Body of pancreas (tissue), 4 donors: ENCODE data around the gene DRAP1. TPM values are rescaled to one million over a fixed set of nuclear protein-coding genes. Genes with fewer than 3 reads are reported as not detected.
A peak's percentile ranks its signal among the peaks of the same experiment; 100 is the strongest.

Source experiments
- ATAC-seq: fragments of 150-250 bp; one replicate; pipeline ENCODE4 v1.9.1; 2016
- DNase-seq, 4 donors: peaks; one replicate each; pipeline ENCODE4 v3.0.0-alpha.2; 2019
- H3K27ac ChIP-seq, 4 donors: fragments of 200-600 bp; sonication (generic); 1 replicate in 3 of 4; 2 replicates in 1 of 4; pipeline versions ENCODE4 v1.5.1 to v1.6.1; 2016 to 2019; ENCODE audit warnings: mild to moderate bottlenecking in 1 of 4, mixed read lengths in 1 of 4, moderate library complexity in 1 of 4
- H3K27me3 ChIP-seq, 2 donors: fragments of 200-600 bp; sonication (generic); one replicate each; pipeline ENCODE4 v1.6.0; 2016; ENCODE audit warnings: mild to moderate bottlenecking in 1 of 2
- H3K36me3 ChIP-seq, 2 donors: fragments of 200-600 bp; sonication (generic); replicated peaks in 1 of 2; 2 replicates each; pipeline ENCODE4 v1.5.1; 2016; ENCODE audit warnings: low read depth in 2 of 2; ENCODE audit not compliant: insufficient read depth in 1 of 2
- H3K4me1 ChIP-seq: fragments of 200-600 bp; sonication (generic); one replicate; pipeline ENCODE4 v1.6.0; 2016
- H3K4me3 ChIP-seq, 2 donors: fragments of 200-600 bp; sonication (generic); 1 replicate in 1 of 2; 2 replicates in 1 of 2; pipeline ENCODE4 v1.5.1; 2016 to 2019
- H3K9me3 ChIP-seq, 3 donors: fragments of 200-600 bp; sonication (generic); 1 replicate in 2 of 3; 2 replicates in 1 of 3; pipeline ENCODE4 v1.5.1; 2016
- CTCF ChIP-seq, 7 experiments: fragments of 450-650 bp in 4 of 7; fragments of 200-600 bp in 3 of 7; sonication (generic) in 3 of 7; IDR thresholded peaks; one replicate each; pipeline ENCODE4 v1.5.1; 2016 to 2019; ENCODE audit warnings: antibody characterized with exemption in 7 of 7
- POLR2A ChIP-seq, 3 donors: fragments of 450-650 bp; IDR thresholded peaks; one replicate each; pipeline ENCODE4 v1.6.1; 2016; ENCODE audit warnings: antibody characterized with exemption in 3 of 3, mild to moderate bottlenecking in 2 of 3
- WGBS, 2 donors: methylation state at CpG; one replicate each; pipeline ENCODE4 v1.1.5; 2017; 5-methylcytosine and 5-hydroxymethylcytosine counted together
- intact Hi-C: fragments of 100-400 bp; cut with DNase I; formaldehyde crosslinking; loops from one replicate; pipeline ENCODE4 v1.15.1; 2023
- total RNA-seq, 2 donors: library from RNA; depleted of rRNA; stranded (reverse); fragments of >200 nt; gene quantifications; one replicate each; pipeline ENCODE4 v1.1.0, GENCODE V29; 2016

DRAP1 gene
- total RNA-seq, 2 donors from 2014 or later = 29.6 to 91.6 TPM

DNA sequence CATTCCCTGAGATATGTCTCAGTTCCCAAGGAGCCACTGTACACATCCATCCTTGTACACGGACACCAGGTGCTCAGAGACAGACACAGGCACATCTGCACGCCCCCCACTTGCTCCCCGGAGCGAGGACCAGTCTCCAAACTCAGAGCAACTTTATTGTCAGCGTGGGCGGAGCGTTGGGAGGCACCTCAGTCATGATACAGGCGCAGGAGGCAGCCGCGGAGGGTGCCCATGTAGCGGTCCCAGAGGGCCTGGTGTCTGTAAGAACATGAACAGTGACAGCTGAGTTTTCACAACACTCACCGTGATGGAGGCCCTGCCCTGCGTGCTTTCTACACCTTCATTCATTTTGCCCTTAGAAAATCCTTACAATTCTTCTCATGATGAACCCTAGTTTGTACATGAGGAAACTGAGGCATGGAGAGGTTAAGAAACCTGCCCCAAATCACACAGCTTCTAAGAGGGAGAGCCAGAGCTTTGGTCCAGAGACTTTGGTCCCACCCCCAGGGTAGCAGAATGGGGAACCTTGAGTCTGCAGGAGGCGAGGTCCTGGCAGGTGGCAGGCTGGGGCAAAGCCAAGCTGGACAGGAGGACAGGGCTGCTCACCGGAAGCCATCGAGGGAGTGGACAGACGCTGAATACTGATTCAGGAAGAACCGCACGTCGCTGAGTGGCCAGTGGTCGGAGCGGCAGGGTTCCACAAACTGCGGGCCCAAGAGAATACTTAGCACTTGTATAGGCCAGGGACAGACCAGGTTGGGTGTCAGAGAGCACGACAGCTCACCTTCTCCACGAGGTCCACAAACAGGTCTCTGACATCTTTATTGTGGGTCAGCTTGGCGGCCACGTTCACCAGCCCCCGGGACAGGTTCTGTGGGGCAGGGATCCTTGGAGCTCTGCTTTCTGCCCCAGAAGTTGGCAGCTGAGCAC lies 35.2 kb upstream of the DRAP1 start:
- H3K4me3 ChIP-seq = no peak overlapping the region
- H3K27ac ChIP-seq = no peak overlapping the region
- H3K27me3 ChIP-seq = no peaks in the 10 kb centered on the region
- peaks cover 0 to 7% of the 10 kb centered on the region in 2 donors for H3K36me3 ChIP-seq
- DNase-seq (no peak), ATAC-seq (no peak)
- TF ChIP-seq POLR2A (IDR thresholded peaks at IDR 0.05) (no peak), CTCF (IDR thresholded peaks at IDR 0.05) (no peak)
- intact Hi-C loops = loop anchor here (5.0 kb wide), 1 partner anchor 98 kb away; no protein-coding TSS in a partner anchor
- no peaks in the 10 kb centered on the region for H3K9me3 ChIP-seq
- 74 to 76% methylated on average over 28 of the region's 28 CpGs for WGBS, 2 donors
- H3K4me1 ChIP-seq = peaks cover 21% of the 10 kb centered on the region

DNA sequence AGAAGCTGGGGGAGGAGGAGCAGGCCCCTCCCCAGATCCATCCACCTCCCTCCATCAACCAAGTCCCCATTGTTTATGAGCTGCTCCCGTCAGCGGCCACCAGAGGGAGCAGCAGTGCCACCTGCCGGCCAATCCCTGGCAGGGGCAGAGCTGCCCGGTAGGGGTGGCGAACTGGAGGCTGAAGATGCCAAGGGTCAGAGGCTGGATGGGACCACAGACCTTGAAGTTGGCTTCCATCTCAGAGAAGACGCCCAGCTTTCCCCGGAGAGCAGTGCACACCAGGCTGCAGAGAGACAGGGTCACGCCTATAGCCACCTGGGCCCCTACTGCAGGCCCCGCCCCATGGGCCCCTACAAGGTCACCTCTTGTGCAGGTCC lies 34.5 kb upstream of the DRAP1 start:
- Histone ChIP-seq H3K4me3 (no peak overlapping the region), H3K36me3 (peaks cover 0 to 7% of the 10 kb centered on the region in 2 donors), H3K9me3 (no peaks in the 10 kb centered on the region), H3K4me1 (peaks cover 27% of the 10 kb centered on the region), H3K27me3 (no peaks in the 10 kb centered on the region), H3K27ac (no peak overlapping the region)
- TF ChIP-seq CTCF (IDR thresholded peaks at IDR 0.05) (peak; percentile 97 to 100 (median 99)), POLR2A (IDR thresholded peaks at IDR 0.05) (no peak)
- peak; percentile 75 to 82 (median 80) for DNase-seq
- ATAC-seq = peak; percentile 37
- intact Hi-C loops = loop anchor here (5.0 kb wide), 1 partner anchor 98 kb away; no protein-coding TSS in a partner anchor
- 0 to 18% methylated on average over 3 to 9 of the region's 9 CpGs for WGBS, 2 donors

DNA sequence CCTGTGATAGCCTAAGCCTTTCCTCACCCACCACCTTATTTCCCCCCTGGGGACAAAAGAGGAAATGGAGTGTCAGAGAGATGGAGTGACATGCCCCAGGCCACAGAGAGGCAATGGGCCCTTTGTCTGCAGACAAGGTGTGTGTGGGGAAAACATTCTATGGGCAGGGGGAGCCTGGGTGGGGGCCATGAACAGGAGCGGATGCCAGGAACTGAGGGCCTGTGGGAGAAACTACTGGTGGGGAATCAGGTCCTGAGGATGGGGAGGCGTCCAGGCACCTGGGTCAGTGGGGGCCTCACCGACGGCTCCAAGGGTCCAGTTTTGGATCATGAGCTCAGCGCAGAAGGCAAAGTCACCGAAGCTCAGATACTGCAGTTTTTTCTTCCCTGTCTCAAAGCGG lies 34.0 kb upstream of the DRAP1 start:
- 76 to 87% methylated on average over 5 to 7 of the region's 7 CpGs for WGBS, 2 donors
- no peak overlapping the region for H3K4me3 ChIP-seq
- ATAC-seq (no peak), DNase-seq (no peak)
- no peaks in the 10 kb centered on the region for H3K27me3 ChIP-seq
- H3K4me1 ChIP-seq = peaks cover 32% of the 10 kb centered on the region
- intact Hi-C loops = no loop called here
- TF ChIP-seq CTCF (IDR thresholded peaks at IDR 0.05) = no peak
- no peak for TF ChIP-seq POLR2A (IDR thresholded peaks at IDR 0.05)
- no peak overlapping the region for H3K27ac ChIP-seq
- peaks cover 0 to 7% of the 10 kb centered on the region in 2 donors for H3K36me3 ChIP-seq
- no peaks in the 10 kb centered on the region for H3K9me3 ChIP-seq

DNA sequence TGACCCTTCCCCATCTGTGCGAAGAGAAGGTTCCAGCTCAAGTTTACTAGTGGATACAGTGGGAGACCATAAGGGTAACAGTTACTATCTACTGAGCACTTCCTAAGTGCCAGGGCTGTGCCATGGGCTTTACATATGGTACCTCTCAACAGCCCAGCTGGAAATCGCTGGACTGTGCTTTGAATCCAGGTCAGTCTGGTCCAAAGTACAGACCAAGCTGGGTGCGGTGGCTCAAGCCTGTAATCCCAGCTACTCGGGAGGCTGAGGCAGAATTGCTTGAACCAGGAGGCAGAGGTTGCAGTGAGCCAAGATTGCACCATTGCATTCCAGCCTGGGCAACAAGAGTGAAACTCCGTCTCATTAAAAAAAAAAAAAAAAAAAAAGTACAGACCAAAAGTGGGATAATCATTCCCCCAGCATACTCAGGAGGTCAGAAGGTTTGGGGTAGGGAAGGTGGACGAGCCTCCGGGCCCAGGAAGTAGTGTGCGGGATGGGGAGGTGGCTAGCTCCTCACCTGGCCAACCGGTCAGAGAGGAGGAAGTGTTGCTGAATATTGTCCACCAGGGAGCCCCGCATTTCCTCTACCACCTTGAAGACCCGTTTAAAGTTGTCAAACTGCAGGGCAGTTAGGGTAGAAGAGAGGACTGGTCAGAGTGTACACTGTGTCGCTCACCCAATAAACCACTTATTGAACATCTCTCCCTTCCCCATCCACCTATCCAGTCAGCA lies 33.3 kb upstream of the DRAP1 start:
- intact Hi-C loops = no loop called here
- WGBS, 2 donors = 86% methylated on average over 12 of the region's 12 CpGs

More for the DNA sequence above, 33.3 kb upstream of the DRAP1 start:
- Histone ChIP-seq H3K27ac (no peak overlapping the region), H3K27me3 (no peaks in the 10 kb centered on the region), H3K4me1 (peaks cover 38% of the 10 kb centered on the region), H3K4me3 (no peak overlapping the region), H3K9me3 (no peaks in the 10 kb centered on the region), H3K36me3 (peaks cover 0 to 7% of the 10 kb centered on the region in 2 donors)
- ATAC-seq (no peak), DNase-seq (no peak)
- no peak for TF ChIP-seq POLR2A (IDR thresholded peaks at IDR 0.05)
- TF ChIP-seq CTCF (IDR thresholded peaks at IDR 0.05) = no peak
